ENCODE measurements around the gene PIK3IP1. TPM values are rescaled to one million over a fixed set of nuclear protein-coding genes. Genes with fewer than 3 reads are reported as not detected.

PIK3IP1 gene
- total and polyA plus RNA-seq, 2 of the 8 experiments (the other 6 are each of a cell fraction or from before 2014, with no cell fraction given), result 1.00 to 1.3 TPM

- FAIRE-seq, result no peak
- Histone ChIP-seq H3K27ac (ENCODE audit: low read depth, low read length) (no peak overlapping the region), H2BK12ac (ENCODE audit: low read depth, low read length) (no peak overlapping the region), H3K4me2 (ENCODE audit: insufficient read depth in 1 of 2, low read depth in 2 of 2, low read length in 2 of 2) (no peak overlapping the region), H3K27me3 (replicated peaks in 1 of 4; ENCODE audit: control insufficient read depth in 3 of 4, extremely low read depth in 1 of 4, insufficient read depth in 3 of 4, low read length in 3 of 4) (no peaks in the 10 kb centered on the region), H3K18ac (ENCODE audit: extremely low read depth, low read length) (no peak overlapping the region), H3K9me3 (ENCODE audit: insufficient read depth in 2 of 2, low read depth in 1 of 2, low read length in 1 of 2) (no peaks in the 10 kb centered on the region), H4K20me1 (replicated peaks in 1 of 2; ENCODE audit: control insufficient read depth in 1 of 2, insufficient read depth in 2 of 2, low read length in 2 of 2) (peaks cover 6 to 23% of the 10 kb centered on the region in 2 experiments), H2AK5ac (ENCODE audit: low read depth, low read length) (no peak overlapping the region), H3K4ac (replicated peaks; ENCODE audit: insufficient read length, low read depth, low read length) (no peak overlapping the region), H3K36me3 (ENCODE audit: control insufficient read depth in 2 of 4, insufficient read depth in 4 of 4, low read length in 3 of 4) (peaks cover 47 to 73% (median 61%) of the 10 kb centered on the region in 4 experiments), H3K4me1 (replicated peaks in 1 of 4; ENCODE audit: control insufficient read depth in 3 of 4, insufficient read depth in 4 of 4, low read length in 3 of 4) (no peaks in the 10 kb centered on the region; a peak in 1 of 7 replicates), H3K14ac (ENCODE audit: insufficient read length) (no peak overlapping the region), H4K5ac (ENCODE audit: insufficient read length, low read depth, low read length) (no peak overlapping the region), H3K9ac (replicated peaks in 1 of 4; ENCODE audit: extremely low read depth in 1 of 4, low read depth in 3 of 4, low read length in 3 of 4) (no peak overlapping the region), H3K79me1 (ENCODE audit: low read depth, low read length) (peaks cover 12% of the 10 kb centered on the region), H3K56ac (replicated peaks; ENCODE audit: insufficient read length, low read depth, low read length) (no peak overlapping the region), H3K23me2 (ENCODE audit: low read depth, low read length) (no peaks in the 10 kb centered on the region), H2BK120ac (replicated peaks; ENCODE audit: low read depth, low read length) (no peak overlapping the region), H2AFZ (ENCODE audit: low read length) (no peak overlapping the region), H4K8ac (ENCODE audit: extremely low read depth, insufficient read depth, low read length) (no peak overlapping the region), H3K79me2 (ENCODE audit: control insufficient read depth in 1 of 2, insufficient read depth in 2 of 2, low read length in 2 of 2) (peaks cover 0 to 28% of the 10 kb centered on the region in 2 experiments; a peak in 2 of 4 replicates), H2BK20ac (ENCODE audit: low read length) (no peak overlapping the region), H2BK15ac (ENCODE audit: low read length) (no peak overlapping the region), H3K4me3 (ENCODE audit: extremely low read depth in 1 of 4, insufficient read depth in 2 of 4, low read depth in 3 of 4, low read length in 4 of 4) (no peak overlapping the region), H2BK5ac (ENCODE audit: low read depth, low read length) (no peak overlapping the region), H4K91ac (replicated peaks; ENCODE audit: insufficient read length, low read length) (no peak overlapping the region), H3K23ac (ENCODE audit: insufficient read length) (no peak overlapping the region)
- WGBS, 2 experiments (ENCODE audit: extremely low coverage in 1 of 2, insufficient coverage in 1 of 2, insufficient read length in 1 of 2, insufficient replicate concordance in 2 of 2, low coverage in 1 of 2, low lambda C conversion rate in 2 of 2, missing lambda C conversion rate in 1 of 2), result 94% methylated on average over 13 of the region's 13 CpGs; no CpG with 5 or more reads in 1 of the 2 experiments
- ChIA-PET CTCF (ENCODE audit: partially characterized antibody) (interaction anchor here (1.0 to 3.5 kb wide), 2 partner anchors 15 to 16 kb away, joined by 3 to 17 read pairs; no protein-coding TSS in a partner anchor), POLR2A (ENCODE audit: partially characterized antibody) (interaction anchor here (10.7 kb wide), 1 partner anchor 13 kb away, joined by 116 read pairs; no protein-coding TSS in a partner anchor)
- no peak for DNase-seq (ENCODE audit: low read depth in 1 of 2, low spot score in 2 of 2)
- TF ChIP-seq BCL11A (IDR thresholded peaks at IDR 0.05; ENCODE audit: low read depth in 2 of 2, low read length in 2 of 2) (no peak), TEAD4 (IDR thresholded peaks at IDR 0.05; ENCODE audit: low read depth, low read length) (no peak), KDM4A (IDR thresholded peaks at IDR 0.05; ENCODE audit: low read depth, low read length, severe bottlenecking) (no peak), SP4 (IDR thresholded peaks at IDR 0.05; ENCODE audit: low read length) (no peak), GABPA (IDR thresholded peaks at IDR 0.05; ENCODE audit: borderline replicate concordance, insufficient read depth, low read length) (no peak), ASH2L (IDR thresholded peaks at IDR 0.05; ENCODE audit: low read length) (no peak), SIRT6 (IDR thresholded peaks at IDR 0.05; ENCODE audit: low read length) (no peak), JUN (IDR thresholded peaks at IDR 0.05; ENCODE audit: low read depth, low read length) (no peak)
- TF ChIP-seq, protein P1, sequence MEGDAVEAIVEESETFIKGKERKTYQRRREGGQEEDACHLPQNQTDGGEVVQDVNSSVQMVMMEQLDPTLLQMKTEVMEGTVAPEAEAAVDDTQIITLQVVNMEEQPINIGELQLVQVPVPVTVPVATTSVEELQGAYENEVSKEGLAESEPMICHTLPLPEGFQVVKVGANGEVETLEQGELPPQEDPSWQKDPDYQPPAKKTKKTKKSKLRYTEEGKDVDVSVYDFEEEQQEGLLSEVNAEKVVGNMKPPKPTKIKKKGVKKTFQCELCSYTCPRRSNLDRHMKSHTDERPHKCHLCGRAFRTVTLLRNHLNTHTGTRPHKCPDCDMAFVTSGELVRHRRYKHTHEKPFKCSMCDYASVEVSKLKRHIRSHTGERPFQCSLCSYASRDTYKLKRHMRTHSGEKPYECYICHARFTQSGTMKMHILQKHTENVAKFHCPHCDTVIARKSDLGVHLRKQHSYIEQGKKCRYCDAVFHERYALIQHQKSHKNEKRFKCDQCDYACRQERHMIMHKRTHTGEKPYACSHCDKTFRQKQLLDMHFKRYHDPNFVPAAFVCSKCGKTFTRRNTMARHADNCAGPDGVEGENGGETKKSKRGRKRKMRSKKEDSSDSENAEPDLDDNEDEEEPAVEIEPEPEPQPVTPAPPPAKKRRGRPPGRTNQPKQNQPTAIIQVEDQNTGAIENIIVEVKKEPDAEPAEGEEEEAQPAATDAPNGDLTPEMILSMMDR (IDR thresholded peaks at IDR 0.05; ENCODE audit: control extremely low read depth in 1 of 3, insufficient read depth in 1 of 3, low read depth in 1 of 3, low read length in 3 of 3), result no peak
- TF ChIP-seq, protein P2, sequence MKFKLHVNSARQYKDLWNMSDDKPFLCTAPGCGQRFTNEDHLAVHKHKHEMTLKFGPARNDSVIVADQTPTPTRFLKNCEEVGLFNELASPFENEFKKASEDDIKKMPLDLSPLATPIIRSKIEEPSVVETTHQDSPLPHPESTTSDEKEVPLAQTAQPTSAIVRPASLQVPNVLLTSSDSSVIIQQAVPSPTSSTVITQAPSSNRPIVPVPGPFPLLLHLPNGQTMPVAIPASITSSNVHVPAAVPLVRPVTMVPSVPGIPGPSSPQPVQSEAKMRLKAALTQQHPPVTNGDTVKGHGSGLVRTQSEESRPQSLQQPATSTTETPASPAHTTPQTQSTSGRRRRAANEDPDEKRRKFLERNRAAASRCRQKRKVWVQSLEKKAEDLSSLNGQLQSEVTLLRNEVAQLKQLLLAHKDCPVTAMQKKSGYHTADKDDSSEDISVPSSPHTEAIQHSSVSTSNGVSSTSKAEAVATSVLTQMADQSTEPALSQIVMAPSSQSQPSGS (IDR thresholded peaks at IDR 0.05; ENCODE audit: low read length), result no peak
Measured at GRCh38 chr22:31328544-31328960, 36.3 kb upstream of the PIK3IP1 start.
